H9 (cell line): Measurements from ENCODE around the gene AKIP1. TPM values are rescaled to one million over a fixed set of nuclear protein-coding genes. Genes with fewer than 3 reads are reported as not detected.

Source experiments
- DNase-seq: peaks from one replicate; pipeline ENCODE4 v3.0.0-alpha.2; 2017
- H2AFZ ChIP-seq: one replicate; pipeline ENCODE4 v1.6.1; 2013; ENCODE audit warnings: mild to moderate bottlenecking, low read length, control low read depth, moderate library complexity
- H2AK5ac ChIP-seq: 2 replicates; pipeline ENCODE4 v1.6.1; 2013; ENCODE audit warnings: low read length, control low read depth, mixed read lengths; ENCODE audit not compliant: insufficient read length
- H2BK120ac ChIP-seq: one replicate; pipeline ENCODE4 v1.6.1; 2013; ENCODE audit warnings: low read depth, mild to moderate bottlenecking, low read length, control low read depth, inconsistent platforms; ENCODE audit not compliant: poor library complexity, severe bottlenecking
- H2BK12ac ChIP-seq: 2 replicates; pipeline ENCODE4 v1.6.1; 2013; ENCODE audit warnings: low read length, control low read depth, mixed read lengths, low read depth; ENCODE audit not compliant: insufficient read length
- H2BK15ac ChIP-seq: 2 replicates; pipeline ENCODE4 v1.6.1; 2013; ENCODE audit warnings: low read depth, low read length, control low read depth
- H2BK20ac ChIP-seq: one replicate; pipeline ENCODE4 v1.6.1; 2013; ENCODE audit warnings: low read depth, mild to moderate bottlenecking, low read length, control low read depth, inconsistent platforms; ENCODE audit not compliant: poor library complexity, severe bottlenecking
- H2BK5ac ChIP-seq: 2 replicates; pipeline ENCODE4 v1.6.1; 2013; ENCODE audit warnings: low read length, control low read depth, mixed read lengths; ENCODE audit not compliant: insufficient read length
- H3K14ac ChIP-seq: 2 replicates; pipeline ENCODE4 v1.6.1; 2013; ENCODE audit warnings: low read length, control low read depth; ENCODE audit not compliant: insufficient read depth
- H3K18ac ChIP-seq: 2 replicates; pipeline ENCODE4 v1.6.1; 2013; ENCODE audit warnings: low read depth, mild to moderate bottlenecking, mixed read lengths, low read length, control low read depth; ENCODE audit not compliant: insufficient read length
- H3K23ac ChIP-seq: 2 replicates; pipeline ENCODE4 v1.6.1; 2013; ENCODE audit warnings: low read length, control low read depth, mixed read lengths, low read depth; ENCODE audit not compliant: insufficient read length
- H3K23me2 ChIP-seq: 2 replicates; pipeline ENCODE4 v1.6.1; 2013; ENCODE audit warnings: low read depth, mild to moderate bottlenecking, mixed read lengths, low read length, control low read depth; ENCODE audit not compliant: insufficient read length, poor library complexity, severe bottlenecking
- H3K27ac ChIP-seq: 2 replicates; pipeline ENCODE4 v1.5.1; 2013; ENCODE audit warnings: low read length, control low read depth, mixed read lengths, low read depth; ENCODE audit not compliant: insufficient read length
- H3K27me3 ChIP-seq: 2 replicates; pipeline ENCODE4 v1.6.1; 2013; ENCODE audit warnings: low read length, control low read depth, inconsistent platforms; ENCODE audit not compliant: insufficient read depth
- H3K4ac ChIP-seq: 2 replicates; pipeline ENCODE4 v1.6.1; 2013; ENCODE audit warnings: low read depth, mild to moderate bottlenecking, control low read depth, inconsistent platforms, low read length, moderate library complexity
- H3K4me1 ChIP-seq: 2 replicates; pipeline ENCODE4 v1.6.1; 2013; ENCODE audit warnings: low read length, control low read depth, inconsistent platforms; ENCODE audit not compliant: insufficient read depth
- H3K4me2 ChIP-seq: 2 replicates; pipeline ENCODE4 v1.6.1; 2013; ENCODE audit warnings: low read length, control low read depth, mixed read lengths; ENCODE audit not compliant: insufficient read length, insufficient read depth
- H3K56ac ChIP-seq: 2 replicates; pipeline ENCODE4 v1.6.1; 2013; ENCODE audit warnings: low read depth, mild to moderate bottlenecking, mixed read lengths, low read length, control low read depth; ENCODE audit not compliant: insufficient read length
- H3K79me1 ChIP-seq: 2 replicates; pipeline ENCODE4 v1.6.1; 2013; ENCODE audit warnings: low read depth, mild to moderate bottlenecking, moderate library complexity, low read length, control low read depth, inconsistent platforms; ENCODE audit not compliant: insufficient read depth, poor library complexity, severe bottlenecking
- H3K79me2 ChIP-seq: 2 replicates; pipeline ENCODE4 v1.6.1; 2013; ENCODE audit warnings: low read length, control low read depth, inconsistent platforms; ENCODE audit not compliant: insufficient read depth
- H3K9ac ChIP-seq: 2 replicates; pipeline ENCODE4 v1.6.1; 2013; ENCODE audit warnings: low read length, control low read depth, mixed read lengths; ENCODE audit not compliant: insufficient read length; ENCODE audit errors: extremely low read depth
- H3K9me3 ChIP-seq: one replicate; pipeline ENCODE4 v1.6.1; 2013; ENCODE audit warnings: low read depth, low read length, inconsistent platforms; ENCODE audit not compliant: control insufficient read depth
- H3T11ph ChIP-seq: one replicate; pipeline ENCODE4 v1.6.1; 2013; ENCODE audit warnings: mild to moderate bottlenecking, low read length, control low read depth, inconsistent platforms
- H4K20me1 ChIP-seq: one replicate; pipeline ENCODE4 v1.6.1; 2013; ENCODE audit not compliant: control insufficient read depth, insufficient read length, insufficient read depth
- H4K5ac ChIP-seq: 2 replicates; pipeline ENCODE4 v1.6.1; 2013; ENCODE audit warnings: low read depth, mild to moderate bottlenecking, mixed read lengths, low read length, control low read depth; ENCODE audit not compliant: insufficient read length
- H4K8ac ChIP-seq: replicated peaks from 2 replicates; pipeline ENCODE4 v1.6.1; 2013; ENCODE audit warnings: low read length, control low read depth, mixed read lengths, low read depth; ENCODE audit not compliant: insufficient read length
- H4K91ac ChIP-seq: 2 replicates; pipeline ENCODE4 v1.6.1; 2013; ENCODE audit warnings: low read depth, mild to moderate bottlenecking, moderate library complexity, mixed read lengths, low read length, control low read depth; ENCODE audit not compliant: insufficient read length
- H3K27ac Mint-ChIP-seq, 3 experiments: 2 replicates in 2 of 3; 3 replicates in 1 of 3; pipeline ENCODE4 v1.8.0; 2020 to 2021; ENCODE audit warnings: mixed read lengths in 3 of 3, mild to moderate bottlenecking in 1 of 3, moderate library complexity in 1 of 3
- H3K27me3 Mint-ChIP-seq: 2 replicates; pipeline ENCODE4 v1.8.0; 2021; ENCODE audit warnings: low read depth, mild to moderate bottlenecking, moderate library complexity, mixed read lengths
- H3K36me3 Mint-ChIP-seq, 3 experiments: 2 replicates in 2 of 3; 3 replicates in 1 of 3; pipeline ENCODE4 v1.8.0; 2020 to 2021; ENCODE audit warnings: low read depth in 3 of 3, mixed read lengths in 3 of 3; ENCODE audit not compliant: insufficient read depth in 1 of 3
- H3K4me1 Mint-ChIP-seq, 2 experiments: 2 replicates each; pipeline ENCODE4 v1.8.0; 2020; ENCODE audit warnings: mixed read lengths in 2 of 2
- H3K4me3 Mint-ChIP-seq, 2 experiments: 2 replicates in 1 of 2; 3 replicates in 1 of 2; pipeline ENCODE4 v1.8.0; 2020 to 2021; ENCODE audit warnings: mild to moderate bottlenecking in 2 of 2, mixed read lengths in 2 of 2, moderate library complexity in 1 of 2
- H3K9me3 Mint-ChIP-seq, 2 experiments: 2 replicates in 1 of 2; 3 replicates in 1 of 2; pipeline ENCODE4 v1.8.0; 2020; ENCODE audit warnings: mild to moderate bottlenecking in 2 of 2, mixed read lengths in 2 of 2, moderate library complexity in 1 of 2
- WGBS: extraction: QIAGEN DNeasy Blood & Tissue Kit; methylation state at CpG from one replicate; pipeline ENCODE4 v1.1.7; 2013; ENCODE audit warnings: missing lambda C conversion rate, low lambda C conversion rate, mixed read lengths; ENCODE audit not compliant: insufficient read length; ENCODE audit errors: extremely low coverage; 5-methylcytosine and 5-hydroxymethylcytosine counted together
- total RNA-seq: library from RNA; stranded (reverse); gene quantifications from 2 replicates; pipeline ENCODE4 v1.2.1, GENCODE V29; 2021
- TF ChIP-seq, protein P1 (sequence below): fragments of 200-600 bp; sonication (generic); conservative IDR thresholded peaks from 3 replicates; pipeline ENCODE4 v1.8.0; 2021; ENCODE audit warnings: antibody characterized with exemption, mild to moderate bottlenecking

The AKIP1 gene
- total RNA-seq, 1 experiment from 2014 or later, result 21.0 TPM

GRCh38 chr11:8942518-8943066 lies 31.6 kb downstream of the AKIP1 start, which contains the start of gene ASCL3:
TSS of gene ASCL3 (minus strand) at chr11:8943016. CDS start at chr11:8938161, 4,855 bp downstream.
- Histone ChIP-seq H3K4me1 (no peaks in the 10 kb centered on the region), H3K4me2 (no peak within 1 kb of the TSS), H3K27ac (no peak within 1 kb of the TSS), H2BK5ac (no peak within 1 kb of the TSS), H2BK12ac (no peak within 1 kb of the TSS), H2BK20ac (no peak within 1 kb of the TSS), H2AFZ (no peak within 1 kb of the TSS), H3K23me2 (no peaks in the 10 kb centered on the region), H3K9ac (no peak within 1 kb of the TSS), H4K20me1 (no peaks in the 10 kb centered on the region), H3K18ac (no peak within 1 kb of the TSS), H4K8ac (no peak within 1 kb of the TSS), H4K5ac (no peak within 1 kb of the TSS), H3K4ac (no peak within 1 kb of the TSS), H3K79me1 (no peaks in the 10 kb centered on the region), H3K23ac (no peak within 1 kb of the TSS), H3K56ac (no peak within 1 kb of the TSS), H3K9me3 (no peaks in the 10 kb centered on the region), H2BK15ac (no peak within 1 kb of the TSS), H2AK5ac (no peak within 1 kb of the TSS), H2BK120ac (no peak within 1 kb of the TSS), H3T11ph (no peak within 1 kb of the TSS), H3K79me2 (no peaks in the 10 kb centered on the region), H3K14ac (no peak within 1 kb of the TSS), H3K27me3 (no peaks in the 10 kb centered on the region), H4K91ac (no peak within 1 kb of the TSS)
- Mint-ChIP-seq H3K36me3 (peaks cover 0 to 5% (median 0%) of the 10 kb centered on the region in 3 experiments; a peak in 2 of 7 replicates), H3K27ac (no peak within 1 kb of the TSS), H3K4me3 (no peak within 1 kb of the TSS), H3K27me3 (no peaks in the 10 kb centered on the region; the same call in 1 of the 2 replicates), H3K9me3 (no peaks in the 10 kb centered on the region; a peak in 1 of 5 replicates), H3K4me1 (no peaks in the 10 kb centered on the region)
- no peak for DNase-seq
- TF ChIP-seq, protein P1, sequence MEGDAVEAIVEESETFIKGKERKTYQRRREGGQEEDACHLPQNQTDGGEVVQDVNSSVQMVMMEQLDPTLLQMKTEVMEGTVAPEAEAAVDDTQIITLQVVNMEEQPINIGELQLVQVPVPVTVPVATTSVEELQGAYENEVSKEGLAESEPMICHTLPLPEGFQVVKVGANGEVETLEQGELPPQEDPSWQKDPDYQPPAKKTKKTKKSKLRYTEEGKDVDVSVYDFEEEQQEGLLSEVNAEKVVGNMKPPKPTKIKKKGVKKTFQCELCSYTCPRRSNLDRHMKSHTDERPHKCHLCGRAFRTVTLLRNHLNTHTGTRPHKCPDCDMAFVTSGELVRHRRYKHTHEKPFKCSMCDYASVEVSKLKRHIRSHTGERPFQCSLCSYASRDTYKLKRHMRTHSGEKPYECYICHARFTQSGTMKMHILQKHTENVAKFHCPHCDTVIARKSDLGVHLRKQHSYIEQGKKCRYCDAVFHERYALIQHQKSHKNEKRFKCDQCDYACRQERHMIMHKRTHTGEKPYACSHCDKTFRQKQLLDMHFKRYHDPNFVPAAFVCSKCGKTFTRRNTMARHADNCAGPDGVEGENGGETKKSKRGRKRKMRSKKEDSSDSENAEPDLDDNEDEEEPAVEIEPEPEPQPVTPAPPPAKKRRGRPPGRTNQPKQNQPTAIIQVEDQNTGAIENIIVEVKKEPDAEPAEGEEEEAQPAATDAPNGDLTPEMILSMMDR, result no peak
- no CpG with 5 or more reads among the region's 5 CpGs for WGBS
